NCI-H2029 treated with DMSO at 0.1 percent for 48 hours (cell line): ENCODE data around the gene CMPK2.
"Not testable (repeated sequence)": the region's sequence is repeated elsewhere in the genome, so short reads cannot be mapped to it uniquely, and the experiment has no call there.

ENCODE experiments used
- DNase-seq: peaks from one replicate; lab custom pipeline; 2025; lab: John Stamatoyannopoulos, UW

CMPK2 gene

DNA sequence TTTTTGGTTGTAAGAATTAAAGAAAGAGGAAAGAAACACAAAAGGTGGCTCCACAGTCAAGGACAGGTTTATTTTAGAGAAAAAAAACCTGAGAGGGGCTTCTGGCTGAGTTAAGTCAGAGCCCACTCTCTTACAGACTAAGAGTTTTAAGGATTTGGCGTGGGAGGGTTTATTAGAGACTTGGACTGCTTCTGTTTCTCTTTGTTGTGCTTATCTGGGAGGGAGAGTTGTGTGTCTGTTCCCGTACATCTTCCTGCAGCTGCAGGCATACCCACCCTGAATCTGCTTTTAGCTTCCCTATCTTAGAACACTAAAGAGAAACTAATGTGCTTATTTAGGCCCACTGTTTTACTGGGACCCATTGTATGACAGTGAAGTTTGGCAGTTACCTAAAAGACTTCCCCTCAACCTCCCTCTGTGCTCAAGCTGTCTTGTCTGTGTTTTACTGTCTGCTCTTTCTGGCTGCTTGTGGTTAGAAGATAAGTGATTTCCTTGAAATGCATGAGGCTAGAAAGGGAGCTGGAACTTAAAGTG, 14.6 kb upstream of the CMPK2 start:
- no peak for DNase-seq

DNA sequence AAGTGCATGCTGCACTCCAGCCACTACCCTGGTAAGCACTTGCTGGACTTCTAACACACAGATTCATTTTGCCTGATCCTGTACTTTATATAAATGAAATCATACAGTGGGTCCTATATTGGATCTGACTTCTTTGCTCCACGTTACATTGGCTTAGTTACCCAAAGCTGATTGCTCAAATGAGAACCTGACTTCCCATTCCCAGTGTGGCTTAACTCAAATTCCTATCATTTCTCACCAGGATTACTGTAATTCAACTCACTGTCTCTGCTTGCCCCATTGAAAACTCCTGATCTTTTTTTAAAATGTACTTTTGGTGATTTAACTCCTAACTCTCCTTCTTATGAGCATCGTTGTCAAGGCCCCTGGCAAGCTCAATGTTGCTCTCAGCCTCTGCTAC, 13.3 kb upstream of the CMPK2 start:
- no peak for DNase-seq

DNA sequence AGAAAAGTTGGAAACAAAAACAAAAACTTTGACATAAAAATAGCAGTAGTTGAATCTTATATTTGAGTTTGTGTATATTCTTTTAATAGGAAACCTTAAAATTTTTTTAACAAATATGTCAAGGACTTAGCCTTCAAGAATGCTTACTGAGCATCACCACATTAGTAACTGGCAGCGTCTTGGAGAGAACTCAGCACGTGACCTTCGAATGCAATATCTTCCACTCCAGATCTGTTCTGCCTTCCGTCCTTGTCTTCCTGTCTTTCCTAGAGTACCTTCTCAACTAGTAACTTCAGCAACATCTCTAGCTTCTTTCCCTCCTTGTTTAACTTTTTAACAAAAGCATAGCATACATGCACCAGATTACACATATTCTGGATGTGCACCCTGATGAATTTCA, 12.8 kb upstream of the CMPK2 start:
- no peak for DNase-seq

DNA sequence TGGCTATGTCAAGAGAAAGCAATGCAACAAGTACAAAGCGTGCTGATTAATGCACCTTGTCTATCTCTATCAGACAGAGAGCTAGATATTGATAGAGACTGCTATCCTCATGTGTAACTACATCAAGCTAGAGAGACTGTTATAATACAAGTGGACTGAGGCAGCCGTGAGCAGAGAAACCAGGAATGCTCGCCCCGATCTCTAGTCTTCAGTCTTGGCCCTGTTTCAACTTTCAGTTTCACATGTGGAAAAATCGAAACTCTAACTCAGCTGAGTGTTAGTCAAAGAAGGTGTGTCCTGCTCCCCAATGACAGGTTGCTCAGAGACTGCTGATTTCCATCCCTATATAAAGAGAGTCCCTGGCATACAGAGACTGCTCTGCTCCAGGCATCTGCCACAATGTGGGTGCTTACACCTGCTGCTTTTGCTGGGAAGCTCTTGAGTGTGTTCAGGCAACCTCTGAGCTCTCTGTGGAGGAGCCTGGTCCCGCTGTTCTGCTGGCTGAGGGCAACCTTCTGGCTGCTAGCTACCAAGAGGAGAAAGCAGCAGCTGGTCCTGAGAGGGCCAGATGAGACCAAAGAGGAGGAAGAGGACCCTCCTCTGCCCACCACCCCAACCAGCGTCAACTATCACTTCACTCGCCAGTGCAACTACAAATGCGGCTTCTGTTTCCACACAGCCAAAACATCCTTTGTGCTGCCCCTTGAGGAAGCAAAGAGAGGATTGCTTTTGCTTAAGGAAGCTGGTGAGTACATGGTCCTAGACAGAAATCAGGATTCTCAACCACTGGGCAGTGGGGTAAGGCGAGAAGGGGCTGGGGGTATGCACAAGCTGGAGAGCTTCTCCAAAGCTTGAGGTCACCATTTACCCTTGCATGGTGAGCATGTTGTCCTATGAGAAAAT, 11.9 kb upstream of the CMPK2 start, which contains the start of gene RSAD2:
RSAD2 (plus strand) TSS at position 376 of the 903 bp plus-strand sequence; CDS start at position 400, 24 bp downstream.
- peak; percentile 75 for DNase-seq

DNA sequence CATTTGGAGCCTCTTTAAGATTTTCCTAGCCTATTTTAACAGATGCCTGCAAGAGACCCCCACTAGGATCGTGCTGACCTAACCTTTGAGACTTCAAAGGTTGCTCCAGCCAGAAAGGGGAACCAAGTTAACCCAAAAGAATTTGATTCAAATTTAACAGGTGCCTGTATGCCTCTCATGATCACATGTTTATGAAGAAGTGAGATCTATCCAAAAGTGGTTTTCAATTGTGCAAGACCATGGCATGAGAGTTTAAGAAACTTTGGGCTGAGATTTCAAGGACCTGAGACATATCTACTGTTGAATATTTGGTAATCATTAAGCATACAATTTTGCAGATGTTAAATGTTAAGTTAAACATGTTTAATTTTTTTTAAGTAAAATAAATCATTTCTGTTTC, 10.6 kb upstream of the CMPK2 start:
- DNase-seq: no peak

DNA sequence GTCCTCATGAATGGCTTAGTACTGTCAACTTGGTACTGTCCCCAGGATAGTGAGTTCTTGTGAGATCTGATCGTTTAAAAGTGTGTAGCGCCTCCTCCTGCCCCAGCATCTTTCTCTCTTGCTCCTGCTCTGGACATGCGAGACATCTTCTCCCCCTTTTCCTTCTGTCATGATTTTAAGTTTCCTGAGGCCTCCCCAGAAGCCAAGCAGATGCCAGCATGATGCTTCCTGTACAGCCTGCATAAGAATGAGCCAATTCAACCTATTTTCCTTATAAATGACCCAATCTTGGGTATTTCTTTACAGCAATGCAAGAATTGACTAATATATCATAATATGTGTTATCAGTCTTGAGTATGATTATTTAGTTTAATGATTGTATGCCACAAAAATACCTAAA, 8.3 kb upstream of the CMPK2 start:
- DNase-seq: no peak

DNA sequence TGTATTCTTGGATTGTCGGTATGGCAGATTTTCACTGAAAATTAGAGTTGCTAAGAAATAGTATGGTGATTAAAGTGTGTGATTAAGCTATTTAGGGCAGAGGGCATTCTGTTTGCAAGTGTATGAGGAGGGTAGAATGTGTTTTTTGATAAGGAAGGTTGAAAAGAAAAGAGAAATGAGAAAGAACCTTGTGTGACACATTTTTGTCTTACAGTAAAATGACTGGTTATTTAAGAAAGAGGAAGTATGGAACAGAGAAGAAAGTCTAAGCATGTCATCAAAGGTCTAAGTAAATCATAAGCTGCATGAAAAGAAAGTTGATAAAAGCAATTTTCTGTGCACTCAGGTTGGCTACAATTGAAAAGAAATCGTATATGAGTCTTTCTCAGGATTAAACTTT, 6.7 kb upstream of the CMPK2 start:
- DNase-seq: no peak

DNA sequence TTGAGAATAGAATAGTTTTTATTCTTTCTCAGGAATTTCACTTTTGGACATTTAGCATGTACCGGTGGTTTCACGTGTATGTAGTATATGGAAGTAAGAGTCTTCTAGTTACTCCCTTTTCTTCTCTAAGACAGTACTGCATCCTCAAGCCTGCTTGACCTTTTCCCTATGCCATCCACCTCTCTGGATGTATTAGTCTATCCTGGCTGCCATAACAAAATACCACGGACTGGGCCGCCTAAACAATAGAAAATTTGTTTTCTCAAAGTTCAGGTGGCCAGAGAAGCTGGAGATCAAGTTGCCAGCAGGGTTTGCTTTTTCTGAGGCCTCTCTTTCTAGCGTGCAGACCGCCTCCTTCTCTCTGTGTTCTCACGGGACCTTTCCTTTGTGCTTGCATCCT, 1.3 kb upstream of the CMPK2 start:
- DNase-seq: no peak

DNA sequence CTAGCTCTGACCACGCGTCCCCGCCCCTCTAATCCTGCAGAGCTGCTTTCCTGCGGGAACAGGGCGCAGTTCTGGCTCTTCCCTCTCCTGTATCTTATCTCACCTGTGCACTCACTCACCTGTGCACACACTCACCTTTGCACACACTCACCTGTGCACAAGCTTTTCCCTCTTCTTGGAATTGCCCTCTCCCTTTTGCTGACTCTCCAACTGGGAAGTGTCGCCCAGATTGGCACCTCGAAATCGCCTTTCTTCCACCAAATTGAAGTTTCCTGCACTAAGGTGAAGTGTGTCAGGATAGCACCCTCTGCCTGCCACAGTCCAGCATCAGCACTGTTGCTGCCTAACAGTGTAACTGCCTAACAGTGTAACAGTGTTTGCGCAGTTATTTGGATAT, 566 bp upstream of the CMPK2 start:
- DNase-seq: peak; percentile 41

DNA sequence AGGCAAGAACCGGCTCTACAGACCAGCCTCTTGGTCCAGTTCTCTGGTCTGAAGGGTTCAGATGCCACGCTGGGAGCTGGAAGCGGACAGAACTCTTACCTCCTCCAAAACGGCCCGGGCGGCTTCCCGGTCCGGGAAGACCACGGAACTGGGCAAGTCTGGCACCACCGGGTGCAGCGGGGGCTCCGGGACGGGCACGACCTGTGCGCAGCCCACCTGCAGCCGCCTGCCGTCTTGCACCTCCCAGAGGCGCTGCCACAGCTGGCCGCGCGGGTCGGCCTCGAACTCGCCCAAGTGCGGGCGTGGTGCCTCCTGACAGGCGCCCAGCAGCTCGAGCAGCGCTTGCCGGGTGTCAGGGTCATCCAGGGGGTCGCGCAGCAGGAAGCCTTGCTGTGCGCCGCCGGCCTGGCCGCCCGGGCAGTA, 773 bp downstream of the CMPK2 start:
- DNase-seq: no peak

DNA sequence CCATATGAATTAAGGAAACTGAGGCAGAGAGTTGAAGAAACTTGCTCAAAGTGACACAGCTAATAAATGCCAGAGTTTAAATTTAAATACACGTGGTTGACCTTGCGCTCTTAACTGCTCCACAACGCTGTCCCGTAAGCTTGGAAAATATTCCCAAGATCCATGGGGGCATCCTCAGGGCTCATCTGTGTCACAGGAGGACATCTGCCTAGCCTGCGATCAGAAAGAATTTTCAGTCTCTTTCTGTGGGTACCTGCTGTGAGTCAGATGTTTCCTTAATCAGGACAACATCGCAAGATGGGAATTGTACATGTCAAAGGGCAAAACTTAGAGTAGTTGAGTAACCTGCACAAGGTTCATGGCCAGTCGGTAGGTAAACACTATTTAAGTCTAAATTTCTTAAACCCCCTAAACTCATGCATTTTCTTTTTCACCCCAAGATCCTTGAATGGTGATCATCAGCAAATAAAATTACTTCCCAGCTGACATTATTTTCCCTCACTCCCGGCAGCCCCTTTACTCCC, 1.4 kb downstream of the CMPK2 start:
- no peak for DNase-seq

DNA sequence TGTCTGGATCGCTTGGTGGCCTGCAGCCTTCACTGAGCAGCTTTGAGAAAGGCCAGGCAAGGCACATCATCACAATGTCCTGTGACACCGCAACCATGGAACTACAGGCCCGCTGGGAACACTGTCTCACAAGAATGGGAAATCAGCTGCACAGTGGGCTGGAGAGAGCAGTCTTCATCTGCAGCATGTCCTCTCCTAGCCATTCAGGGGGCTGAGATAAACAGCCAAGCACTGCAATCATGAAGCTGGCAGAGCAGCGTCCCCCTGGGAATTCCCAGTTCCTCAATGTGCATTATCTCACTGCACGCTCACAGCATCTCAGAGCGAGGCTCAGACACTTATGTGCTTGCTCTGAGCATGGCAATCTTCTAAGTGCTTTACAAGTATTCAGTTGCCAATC, 1.9 kb downstream of the CMPK2 start:
- DNase-seq: no peak

DNA sequence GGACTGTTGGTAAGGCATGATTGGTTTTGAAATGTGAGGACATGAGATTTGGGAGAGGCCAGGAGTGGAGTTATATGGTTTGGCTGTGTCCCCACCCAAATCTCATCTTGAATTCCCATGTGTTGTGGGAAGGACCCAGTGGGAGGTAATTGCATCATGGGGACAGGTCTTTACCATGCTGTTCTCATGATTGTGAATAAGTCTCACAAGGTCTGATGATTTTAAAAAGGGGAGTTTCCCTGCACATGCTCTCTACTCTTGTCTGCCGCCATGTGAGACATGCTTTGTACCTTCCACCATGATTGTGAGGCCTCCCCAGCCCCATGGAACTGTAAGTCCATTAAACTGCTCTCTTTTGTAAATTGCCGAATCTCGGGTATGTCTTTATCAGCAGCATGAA, 5.4 kb downstream of the CMPK2 start:
- DNase-seq: no peak

DNA sequence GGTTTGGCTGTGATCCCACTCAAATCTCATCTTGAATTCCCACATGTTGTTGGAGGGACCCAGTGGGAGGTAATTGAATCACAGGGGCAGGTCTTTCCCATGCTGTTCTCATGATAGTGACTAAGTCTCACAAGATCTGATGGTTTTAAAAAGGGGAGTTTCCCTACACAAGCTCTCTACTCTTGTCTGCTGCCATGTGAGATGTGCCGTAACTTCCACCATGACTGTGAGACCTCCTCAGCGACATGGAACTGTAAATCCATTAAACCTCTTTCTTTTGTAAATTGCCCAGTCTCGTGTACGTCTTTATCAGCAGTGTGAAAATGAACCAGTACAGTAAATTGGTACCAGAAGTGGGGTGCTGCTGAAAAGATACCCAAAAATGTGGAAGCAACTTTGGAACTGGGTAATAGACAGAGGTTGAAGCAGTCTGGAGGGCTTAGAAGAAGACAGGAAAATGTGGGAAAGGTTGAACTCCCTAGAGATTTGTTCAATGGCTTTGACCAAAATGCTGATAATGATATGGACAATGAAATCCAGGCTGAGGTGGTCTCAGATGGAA, 7.2 kb downstream of the CMPK2 start:
- not testable (repeated sequence) for DNase-seq

DNA sequence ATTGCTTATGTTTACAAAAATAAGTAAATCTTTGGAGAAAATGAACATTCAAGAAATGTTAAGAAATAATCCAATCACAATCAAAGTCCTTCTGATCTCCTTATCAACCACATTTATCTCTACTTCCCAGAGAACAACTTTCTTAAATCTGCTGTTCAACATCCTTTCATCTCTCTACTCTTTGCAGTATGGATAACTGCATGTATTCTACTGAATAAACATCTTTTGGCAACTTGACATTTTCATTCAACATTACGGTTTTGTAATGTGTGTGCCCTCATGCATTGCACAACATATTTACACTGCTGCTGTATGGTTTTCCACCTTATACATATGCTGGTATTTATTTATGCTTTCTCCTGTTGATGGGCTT, 9.2 kb downstream of the CMPK2 start:
- no peak for DNase-seq

DNA sequence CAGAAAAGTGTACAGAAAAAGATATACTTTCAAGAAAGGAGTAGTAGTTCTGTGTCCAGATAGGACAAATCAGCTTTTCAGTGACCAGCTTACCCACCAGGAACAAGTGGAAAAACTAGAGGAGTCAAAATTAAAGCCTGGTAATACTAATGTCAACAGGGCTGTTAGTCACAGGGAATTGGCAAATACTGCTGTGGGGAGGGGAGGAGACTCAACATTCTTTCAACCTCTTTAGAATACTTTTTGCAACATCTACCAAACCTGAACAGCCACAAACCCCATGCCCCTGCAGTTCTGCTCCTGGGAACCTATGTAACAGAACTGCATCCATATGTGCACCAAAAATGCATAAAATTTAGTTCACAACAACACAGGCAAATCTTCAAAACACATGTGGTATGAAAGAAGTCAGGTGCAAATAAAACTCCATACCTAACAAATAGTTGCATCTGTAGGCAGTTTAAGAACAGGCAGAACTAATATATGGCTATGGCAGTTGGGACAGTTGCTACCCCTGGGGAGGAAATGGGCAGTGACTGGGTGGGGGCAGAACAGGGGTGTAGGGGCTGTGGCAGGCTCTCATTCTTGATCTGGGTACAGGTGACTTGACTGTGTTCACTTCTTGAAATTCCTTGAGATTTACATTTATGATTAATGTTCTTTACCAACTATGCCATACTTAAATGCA, 9.7 kb downstream of the CMPK2 start:
- no peak for DNase-seq

DNA sequence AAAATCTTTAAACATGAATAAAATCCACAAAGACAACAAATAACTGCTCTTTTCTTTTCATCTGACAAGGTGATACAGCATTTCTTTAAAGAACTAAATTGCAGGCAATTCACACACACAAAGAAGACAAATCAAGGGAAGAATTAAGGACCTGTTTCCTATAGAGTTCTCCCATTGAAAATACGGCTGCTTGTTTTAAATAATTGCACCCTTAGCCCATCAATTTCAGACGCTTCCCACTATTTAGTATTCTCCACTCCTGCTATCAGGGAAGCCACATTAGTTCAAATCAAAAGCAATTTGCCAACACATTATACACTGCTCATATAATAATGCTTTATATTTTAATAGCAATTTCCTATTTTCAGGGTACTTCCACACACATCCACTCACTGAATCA, 11.3 kb downstream of the CMPK2 start:
- DNase-seq: no peak

DNA sequence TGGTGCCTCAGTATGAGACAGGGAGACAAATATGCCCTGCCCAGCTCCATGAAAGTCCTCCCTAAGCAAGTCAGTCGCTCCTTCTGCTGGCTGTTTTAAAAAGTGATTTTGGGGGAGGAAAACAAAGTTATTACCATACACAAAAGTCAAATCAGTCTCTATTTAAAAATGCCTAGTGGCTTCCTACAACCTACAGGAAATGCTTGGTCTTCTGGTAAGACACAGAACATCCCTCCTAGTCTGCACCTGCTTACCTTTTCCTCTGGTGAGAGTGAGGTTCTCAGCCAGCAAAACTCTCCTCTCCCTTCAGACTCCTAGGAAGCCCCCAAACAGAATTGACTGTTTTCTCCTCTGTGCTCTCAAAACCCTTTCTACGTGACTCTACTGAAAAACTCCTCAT, 13.5 kb downstream of the CMPK2 start:
- DNase-seq: no peak

DNA sequence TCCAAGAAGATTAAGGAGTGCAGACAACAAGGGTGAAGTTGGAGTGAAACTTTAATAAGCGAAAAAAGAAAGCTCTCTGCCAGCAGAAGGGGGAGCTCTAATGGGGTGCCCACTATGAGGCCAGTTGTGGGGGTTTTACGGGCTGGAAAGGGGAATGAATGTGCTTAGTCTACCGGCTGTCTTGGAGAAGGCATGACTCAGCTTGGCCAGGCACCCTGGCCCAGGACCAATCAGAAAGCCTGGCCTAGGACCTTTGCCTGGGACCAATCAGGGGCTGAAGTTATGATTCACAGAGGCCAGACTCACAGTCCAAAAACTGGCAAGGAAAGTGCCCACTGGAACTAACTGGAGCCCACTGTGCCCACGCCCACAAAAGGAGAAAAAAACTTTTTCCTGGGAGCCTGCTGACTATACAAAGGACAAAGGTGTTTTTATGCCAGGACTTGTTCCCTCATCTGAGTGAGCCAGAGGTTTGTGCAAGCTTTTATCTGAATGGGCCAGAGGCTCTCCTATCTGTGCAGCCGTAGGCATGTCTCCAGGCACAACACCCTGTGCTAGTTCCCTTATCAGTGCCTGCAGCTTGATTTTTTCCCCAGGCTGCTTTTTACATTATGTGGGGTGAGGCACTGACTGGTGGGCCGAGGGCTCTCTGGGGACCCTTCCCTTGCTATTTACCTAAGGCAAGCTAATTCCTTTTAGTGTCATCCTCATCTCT, 18.6 kb downstream of the CMPK2 start:
- no peak for DNase-seq

DNA sequence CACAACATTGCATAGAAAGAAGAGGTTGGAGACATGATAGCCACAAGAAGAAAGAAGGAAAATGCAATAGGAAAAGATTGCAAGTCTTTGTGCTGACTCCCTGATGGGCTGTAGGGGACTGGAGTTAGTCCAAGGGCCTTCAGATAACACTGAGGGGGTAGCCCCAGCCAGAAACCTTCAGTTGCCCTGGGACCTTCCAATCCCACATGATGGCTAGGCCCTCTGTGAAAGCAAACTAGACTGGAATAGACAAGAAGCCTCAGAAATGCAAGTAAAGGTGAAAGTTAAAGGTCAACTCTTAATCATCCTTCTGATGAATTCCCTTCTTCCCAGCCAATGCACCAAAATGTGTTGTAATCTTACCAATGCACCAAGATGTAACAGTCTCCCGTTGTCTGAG, 19.2 kb downstream of the CMPK2 start:
- DNase-seq: no peak

DNA sequence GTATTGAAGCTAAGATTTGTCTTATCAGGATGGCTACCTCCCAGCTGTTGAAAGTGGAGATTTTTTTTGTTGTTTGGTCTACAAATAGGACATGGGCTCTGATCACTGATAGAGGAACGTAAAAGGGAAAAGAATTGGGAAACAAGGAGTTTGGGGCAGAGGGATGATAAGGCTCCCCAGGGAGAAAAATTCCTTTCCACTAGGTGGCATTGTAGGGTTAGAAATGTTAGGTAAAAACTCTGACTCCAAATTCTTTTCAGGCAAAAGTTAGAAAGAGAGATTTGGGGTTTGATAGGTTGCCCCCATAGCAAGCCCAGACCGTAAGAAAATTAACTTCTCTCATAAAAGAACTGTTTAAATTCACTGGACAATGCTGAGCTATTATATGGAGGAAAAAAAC, 19.8 kb downstream of the CMPK2 start:
- DNase-seq: no peak

DNA sequence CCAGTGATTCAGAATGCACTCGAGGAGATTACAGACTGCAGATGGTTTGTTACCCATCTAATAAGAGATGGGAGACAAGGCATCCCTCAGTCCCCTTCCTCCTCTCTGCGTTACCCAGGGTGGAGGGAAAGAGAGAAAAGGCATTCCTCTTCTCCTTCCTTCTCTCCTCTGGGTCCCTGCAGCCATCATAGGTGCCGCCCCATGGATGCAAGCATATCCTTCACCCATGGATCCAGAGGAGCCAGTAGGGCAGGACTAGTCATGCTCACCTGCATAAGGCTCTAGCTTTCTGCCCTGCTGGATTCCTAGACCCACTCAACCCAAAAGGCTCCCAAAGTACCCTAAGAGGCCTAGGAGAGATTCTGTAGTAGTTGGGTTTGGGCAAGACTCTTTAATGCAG, 20.4 kb downstream of the CMPK2 start:
- no peak for DNase-seq
